Renal pelvis (tissue), 4 donors: ENCODE data around the gene TBC1D1. TPM values are rescaled to one million over a fixed set of nuclear protein-coding genes. Genes with fewer than 3 reads are reported as not detected.

ENCODE experiments used
- DNase-seq: peaks from one replicate; pipeline ENCODE4 v3.0.0-alpha.2; 2013
- polyA plus RNA-seq, 3 donors: library from polyadenylated mRNA; unstranded; fragments of 120-200 nt; gene quantifications; one replicate each; pipeline ENCODE4 v1.2.1, GENCODE V29; 2013; ENCODE audit not compliant: insufficient read length in 3 of 3

The TBC1D1 gene
- polyA plus RNA-seq, 3 donors: 188 to 205 (median 189) TPM

DNA sequence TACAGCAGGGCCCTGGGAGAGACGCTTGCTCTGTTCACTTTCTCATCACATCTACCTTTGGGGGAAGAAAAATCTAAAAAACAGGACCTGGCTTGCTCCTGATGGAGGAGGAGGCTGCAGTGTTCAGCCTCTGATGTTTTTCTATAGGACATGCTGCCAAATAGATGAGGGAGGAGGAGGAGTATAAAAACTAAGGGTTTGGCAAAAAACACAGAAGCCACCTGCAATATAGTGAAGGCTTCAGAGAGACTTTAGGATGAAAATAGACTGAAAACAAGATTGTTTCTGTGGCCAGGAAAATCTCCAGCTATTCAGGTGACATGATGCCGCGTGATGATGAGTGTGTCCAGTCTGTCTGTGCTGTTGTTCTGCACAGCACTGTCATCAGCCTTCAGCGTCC, 229.9 kb downstream of the TBC1D1 start:
- DNase-seq: no peak

DNA sequence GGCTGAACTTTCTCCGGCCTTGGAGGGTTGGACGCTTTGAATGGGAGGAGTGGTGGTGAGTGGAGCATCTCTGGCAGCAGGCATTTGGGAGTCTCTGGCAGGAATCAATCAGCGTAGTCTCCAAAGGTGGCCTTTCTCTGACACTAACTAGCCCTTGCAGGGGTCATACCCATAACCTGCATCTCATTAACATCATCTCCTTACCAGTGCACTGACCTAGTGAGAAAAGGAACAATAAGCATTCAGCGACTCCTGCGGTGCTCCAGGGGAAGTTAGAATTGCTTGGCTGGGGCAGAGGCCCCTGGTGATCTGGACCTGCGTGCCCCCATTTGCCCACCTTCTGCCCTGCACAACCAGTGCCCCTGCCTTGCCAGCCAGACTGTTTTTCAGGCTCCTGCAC, 231.2 kb downstream of the TBC1D1 start:
- DNase-seq: no peak

DNA sequence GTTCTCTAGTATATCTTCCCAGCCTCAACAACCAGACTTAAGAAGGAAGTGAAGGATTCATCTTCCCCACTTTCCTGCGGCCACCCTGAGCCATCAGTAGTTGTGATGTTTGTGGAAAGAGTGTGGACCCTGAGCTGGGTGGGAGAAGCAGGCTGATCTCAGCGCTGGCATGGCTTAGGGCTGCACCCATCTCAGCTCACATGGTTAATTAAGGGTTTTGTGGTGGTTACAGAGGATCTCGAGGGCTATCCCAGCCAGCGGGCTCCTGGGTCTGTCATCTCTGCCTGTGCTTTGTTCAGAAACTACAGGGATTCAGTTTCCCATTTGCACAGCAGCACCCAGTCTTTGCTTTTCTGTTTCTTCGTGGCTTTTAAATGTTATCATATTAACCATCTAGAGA, 232.7 kb downstream of the TBC1D1 start:
- no peak for DNase-seq

DNA sequence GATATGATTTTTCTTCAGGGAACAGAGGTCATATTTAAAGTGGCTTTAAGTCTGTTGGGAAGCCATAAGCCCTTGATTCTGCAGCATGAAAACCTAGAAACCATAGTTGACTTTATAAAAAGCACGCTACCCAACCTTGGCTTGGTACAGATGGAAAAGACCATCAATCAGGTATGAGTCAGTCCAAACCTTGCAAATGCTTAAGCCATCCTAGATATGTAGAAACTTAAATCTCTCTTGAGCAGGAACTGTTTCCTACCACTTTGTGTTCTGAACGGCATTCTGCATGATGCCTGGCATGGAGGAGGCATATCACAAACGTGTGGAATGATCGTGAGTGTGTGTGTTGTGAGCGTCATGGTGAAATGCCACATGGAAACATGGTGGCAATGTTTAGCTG, 234.1 kb downstream of the TBC1D1 start:
- DNase-seq: no peak

DNA sequence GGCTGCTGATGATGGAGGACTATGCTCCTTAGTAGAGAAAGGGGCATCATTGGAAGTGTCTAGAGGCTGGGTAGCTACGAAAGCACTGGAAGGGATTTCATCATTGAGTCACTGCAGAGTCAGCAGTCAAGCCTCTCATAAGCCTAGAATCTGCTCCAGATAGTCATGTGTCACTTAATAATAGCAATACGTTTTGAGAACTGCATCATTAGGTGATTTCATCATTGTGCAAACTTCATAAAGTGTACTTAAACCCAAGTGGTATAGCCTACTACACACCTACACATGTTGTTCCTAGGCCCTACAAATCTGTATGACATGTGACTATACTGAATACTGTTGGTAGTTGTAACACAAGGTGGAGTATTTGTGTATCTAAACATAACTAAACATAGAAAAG, 234.9 kb downstream of the TBC1D1 start:
- no peak for DNase-seq

DNA sequence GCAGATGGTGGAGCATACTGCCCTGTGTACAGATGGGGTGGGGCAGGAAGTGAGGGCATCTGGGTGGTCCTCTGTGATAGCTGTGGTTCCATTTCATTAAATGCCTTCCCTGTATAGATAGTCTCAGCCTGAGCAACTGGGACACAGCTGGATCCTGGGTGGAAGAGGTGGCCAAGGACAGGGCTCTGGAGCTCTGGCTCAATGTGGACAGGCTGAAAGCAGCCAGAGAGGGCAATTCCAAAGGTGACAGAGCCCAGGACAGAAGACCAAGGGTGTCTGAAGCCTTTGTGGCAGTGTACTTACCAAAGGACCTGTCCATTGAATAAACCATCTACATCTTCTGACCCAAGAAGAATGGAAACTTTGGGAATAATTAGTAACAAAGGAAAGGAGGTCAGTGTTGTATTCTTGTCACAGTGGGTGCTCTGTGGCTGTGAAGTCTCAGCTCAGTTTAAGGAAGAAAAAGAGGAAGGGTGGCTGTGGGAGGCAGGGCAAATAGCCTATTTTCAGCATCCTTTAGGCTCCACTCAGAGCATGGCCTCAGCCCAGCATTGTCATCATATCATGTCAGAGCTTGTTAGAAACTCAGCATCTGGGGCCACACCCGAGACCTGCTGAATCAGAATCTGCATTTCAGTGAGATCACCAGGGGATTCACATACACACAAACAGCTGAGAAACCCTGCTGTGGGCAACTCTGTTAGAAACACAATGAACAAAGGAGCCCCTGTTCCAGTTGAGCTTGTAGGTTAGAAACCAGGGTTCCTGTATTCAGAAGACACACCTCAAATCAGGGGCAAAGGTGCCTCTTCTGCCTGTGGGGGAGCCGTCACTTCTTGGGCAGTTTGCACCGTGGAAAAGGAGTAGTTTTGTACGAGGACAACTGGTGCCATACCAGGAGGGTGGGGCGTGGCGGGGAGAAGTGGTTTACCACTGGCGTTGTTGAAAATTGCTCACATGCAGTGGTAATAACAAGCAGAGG, 237.9 kb downstream of the TBC1D1 start:
- DNase-seq: no peak

DNA sequence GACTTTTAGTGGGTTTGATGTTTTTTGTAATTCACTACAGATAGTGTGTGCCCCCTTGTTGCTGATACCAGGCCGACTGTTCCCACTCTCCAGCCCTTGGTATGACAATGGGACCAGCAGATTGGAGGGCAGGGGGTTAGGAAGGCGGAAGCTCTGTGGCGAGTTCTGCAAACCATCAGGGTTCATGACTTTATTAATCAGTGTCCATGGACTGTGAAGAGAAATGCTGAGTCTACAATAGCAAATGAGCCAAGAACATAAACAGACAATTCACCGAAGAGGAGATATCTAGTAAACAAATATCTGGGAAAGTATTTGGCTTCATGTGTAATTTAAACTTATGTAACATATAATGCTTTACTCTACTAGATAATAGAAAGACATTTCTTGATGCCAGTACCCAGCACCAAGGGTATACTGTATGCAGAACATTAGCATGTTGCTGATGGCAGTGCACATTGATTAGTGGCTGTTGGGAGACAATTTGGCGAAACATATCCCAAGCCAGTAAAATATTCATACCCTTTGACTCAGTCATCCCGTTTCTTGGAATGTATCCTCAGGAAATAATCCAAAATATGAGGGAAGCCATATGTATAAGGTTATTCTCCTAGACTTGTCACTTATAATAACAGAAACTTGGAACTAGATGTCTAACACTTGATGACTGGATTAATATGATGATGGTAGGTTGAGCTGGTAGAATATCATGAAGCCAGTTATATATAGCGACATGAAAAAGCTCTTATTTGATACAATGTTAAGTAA, 238.8 kb downstream of the TBC1D1 start:
- DNase-seq: no peak

DNA sequence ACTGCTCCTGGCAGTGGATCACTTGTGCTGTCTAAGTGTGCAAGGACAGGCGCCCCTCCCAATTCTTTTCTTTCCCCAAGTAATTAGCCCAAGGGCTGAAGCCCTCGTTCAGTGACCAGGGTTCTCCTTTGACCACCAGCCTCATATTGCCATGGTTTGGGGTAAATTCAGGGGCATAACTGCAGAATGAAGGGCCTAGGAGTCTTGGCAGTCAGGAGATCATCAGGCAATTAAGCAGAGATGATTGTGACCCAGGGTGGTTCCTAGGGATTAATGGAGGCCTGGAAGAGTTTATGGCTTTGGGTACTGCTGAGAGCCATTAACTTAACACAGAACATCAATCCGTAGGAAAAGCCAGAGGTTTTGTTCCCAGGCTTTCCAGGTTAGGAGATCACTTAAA, 240.0 kb downstream of the TBC1D1 start:
- no peak for DNase-seq

DNA sequence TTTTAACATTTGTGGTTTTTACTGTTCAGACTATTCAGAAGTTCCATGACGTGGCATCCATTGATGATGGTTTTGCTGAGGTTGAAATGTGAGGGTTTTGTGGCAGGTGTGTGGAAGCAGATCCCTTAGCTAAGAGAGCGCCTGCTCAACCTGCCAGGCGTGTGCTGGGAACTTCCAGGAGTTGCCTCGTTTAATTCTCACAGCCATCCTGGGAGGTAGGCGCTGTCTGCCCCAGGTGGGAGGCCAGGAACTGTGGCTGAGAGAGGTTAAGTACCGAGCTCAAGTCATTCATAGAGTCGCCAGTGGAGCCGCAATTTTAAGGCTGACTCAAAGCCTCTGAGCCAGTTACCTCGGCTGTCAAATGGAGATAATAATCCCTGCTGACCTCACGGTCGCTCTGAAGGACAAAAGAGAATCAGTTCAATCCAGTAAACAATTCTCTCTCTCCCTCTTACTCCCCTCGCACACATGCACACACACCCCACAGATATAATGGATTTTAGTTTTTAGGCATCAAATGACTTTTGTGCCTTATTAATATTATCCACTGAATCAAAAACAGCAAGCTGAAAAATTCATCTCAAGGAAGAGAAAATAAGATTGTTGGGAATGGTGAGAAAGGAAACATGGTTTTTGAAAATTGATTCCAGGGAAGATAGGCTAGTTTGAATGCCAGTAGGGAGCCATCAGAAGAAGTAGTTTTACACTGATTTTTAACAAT, 240.6 kb downstream of the TBC1D1 start:
- DNase-seq: no peak

DNA sequence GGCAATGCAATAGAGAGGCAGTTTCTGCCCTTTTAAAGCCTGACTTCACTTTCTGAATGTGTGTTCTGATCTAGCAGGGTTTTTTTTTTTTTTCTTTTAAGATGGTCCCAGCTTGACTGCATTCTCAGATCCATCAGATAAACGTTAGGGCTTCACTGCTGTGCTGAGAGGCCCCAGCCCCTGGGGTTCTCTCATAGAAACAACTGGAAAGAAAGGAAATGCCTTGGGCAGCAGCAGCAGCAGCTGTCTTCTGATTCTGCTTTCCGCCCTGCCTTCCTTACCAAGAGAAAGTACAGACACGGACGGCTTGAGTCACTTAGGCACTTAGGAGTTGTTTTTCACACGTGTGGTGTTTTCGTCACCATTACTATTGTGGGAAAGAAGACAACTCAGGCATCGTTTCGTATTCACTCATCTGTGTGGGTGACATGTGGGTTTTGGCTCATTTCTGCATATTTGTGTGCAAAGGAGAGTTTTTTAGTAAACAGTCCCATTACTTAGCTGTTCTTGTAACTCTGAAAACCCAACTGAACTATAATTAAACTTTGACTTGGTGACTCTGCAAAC, 241.3 kb downstream of the TBC1D1 start:
- DNase-seq: peak; percentile 82

DNA sequence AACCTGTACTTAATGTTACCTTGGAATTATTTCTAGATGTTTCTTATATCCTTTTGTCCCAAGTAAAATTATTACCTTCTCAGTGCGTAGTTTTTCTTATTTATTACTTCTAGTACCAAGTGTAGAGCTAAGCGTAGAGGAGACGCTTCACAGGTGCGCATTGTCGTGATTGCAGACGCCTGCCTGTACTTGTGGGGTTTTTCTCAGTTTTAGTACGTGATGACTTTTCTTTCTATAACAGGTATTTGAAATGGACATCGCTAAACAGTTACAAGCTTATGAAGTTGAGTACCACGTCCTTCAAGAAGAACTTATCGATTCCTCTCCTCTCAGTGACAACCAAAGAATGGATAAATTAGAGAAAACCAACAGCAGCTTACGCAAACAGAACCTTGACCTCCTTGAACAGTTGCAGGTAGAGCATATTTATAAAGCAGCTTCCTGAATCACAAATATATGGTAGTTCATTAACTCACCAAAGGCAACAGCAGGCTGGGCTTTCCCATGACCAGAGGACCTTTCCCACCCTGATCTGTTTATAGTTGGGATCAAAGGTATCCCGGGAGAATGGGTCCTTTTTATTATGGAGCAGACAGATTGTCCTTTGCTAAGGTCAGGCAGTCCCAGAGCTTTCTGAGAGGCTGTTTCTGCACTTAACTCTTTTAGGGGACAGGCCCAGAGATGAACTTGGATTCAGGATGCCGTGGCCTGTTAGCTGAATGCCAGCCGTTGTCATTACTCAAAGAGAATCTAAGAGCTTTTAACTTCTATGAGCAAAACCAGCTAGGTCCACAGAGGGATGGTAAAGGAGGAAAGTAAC, 242.2 kb downstream of the TBC1D1 start:
- no peak for DNase-seq

DNA sequence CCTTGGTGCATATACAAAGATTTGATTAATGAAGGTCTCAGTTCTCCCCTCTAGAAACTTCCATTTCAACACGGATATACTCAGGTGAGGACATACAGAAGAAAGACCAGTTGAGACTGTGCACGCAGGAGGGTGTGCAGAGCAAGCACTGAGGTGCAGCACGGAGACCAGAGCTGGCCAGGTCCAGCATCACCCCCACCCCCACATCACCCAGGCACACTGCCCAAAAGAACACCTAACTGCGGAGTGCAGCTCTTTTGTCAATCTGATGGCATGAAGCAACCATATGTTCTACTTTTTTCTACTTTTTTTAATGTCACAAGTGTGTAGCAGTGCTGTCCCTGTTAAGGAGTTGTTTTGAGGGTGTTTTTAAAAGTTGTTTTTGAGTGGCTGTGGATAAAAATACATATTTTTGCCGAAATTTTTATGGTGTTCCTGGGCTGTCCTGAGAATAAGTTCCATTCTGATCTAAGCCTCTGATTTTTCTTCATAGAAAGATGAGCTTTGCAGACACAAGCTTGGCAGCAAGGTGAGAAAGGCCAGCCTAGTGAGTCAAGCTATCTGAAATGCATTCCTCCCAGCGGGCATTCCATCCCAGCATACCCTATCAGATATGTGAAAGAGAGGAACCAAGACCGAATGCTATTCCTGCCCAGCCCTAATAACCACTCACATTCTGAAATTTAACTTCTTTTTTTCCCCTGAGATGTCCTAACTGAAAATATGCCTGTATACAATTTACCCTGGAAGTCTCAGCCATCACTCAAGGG, 243.0 kb downstream of the TBC1D1 start:
- no peak for DNase-seq

DNA sequence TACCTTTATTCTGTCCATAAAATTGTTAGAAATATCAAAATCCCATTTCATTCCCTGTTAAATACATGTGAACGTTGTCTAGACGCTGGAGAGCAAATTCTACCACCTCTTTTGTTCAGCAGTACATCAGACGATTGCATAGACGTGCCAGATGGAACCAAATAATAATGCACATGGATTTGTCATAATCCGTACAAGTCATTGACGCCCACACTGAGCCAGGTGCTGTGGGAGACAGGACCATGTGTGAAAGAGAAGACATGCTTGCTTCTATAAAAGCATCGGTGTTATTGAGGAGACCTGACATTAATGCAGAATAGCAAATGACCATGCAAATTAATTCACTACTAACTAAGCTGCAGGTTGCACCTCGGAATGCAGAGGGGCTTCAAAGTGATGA, 244.3 kb downstream of the TBC1D1 start:
- DNase-seq: no peak

DNA sequence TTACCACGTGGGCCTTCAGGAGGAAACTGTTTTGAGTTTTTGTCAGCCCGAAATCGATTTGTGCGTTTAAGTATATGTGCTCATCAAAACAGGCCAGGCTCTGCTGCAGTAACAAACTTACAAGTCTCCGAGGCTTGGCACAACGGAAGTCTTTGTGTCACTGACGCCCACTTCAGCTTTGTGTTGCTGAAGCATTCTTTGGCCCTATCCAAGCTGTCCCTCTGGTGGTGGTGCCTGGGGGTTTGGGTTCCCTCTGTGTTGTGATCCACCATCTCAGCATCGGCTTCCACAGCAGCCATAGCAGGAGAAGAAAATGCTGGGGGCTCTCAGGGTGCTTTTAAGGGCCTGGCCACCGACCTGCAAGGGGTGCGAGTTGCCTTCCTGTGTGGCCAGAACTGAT, 245.7 kb downstream of the TBC1D1 start:
- DNase-seq: no peak

DNA sequence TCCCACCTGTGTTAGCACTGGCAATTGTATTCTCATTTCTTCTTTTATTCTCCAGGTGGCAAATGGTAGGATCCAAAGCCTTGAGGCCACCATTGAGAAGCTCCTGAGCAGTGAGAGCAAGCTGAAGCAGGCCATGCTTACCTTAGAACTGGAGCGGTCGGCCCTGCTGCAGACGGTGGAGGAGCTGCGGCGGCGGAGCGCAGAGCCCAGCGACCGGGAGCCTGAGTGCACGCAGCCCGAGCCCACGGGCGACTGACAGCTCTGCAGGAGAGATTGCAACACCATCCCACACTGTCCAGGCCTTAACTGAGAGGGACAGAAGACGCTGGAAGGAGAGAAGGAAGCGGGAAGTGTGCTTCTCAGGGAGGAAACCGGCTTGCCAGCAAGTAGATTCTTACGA, 246.2 kb downstream of the TBC1D1 start:
- no peak for DNase-seq

DNA sequence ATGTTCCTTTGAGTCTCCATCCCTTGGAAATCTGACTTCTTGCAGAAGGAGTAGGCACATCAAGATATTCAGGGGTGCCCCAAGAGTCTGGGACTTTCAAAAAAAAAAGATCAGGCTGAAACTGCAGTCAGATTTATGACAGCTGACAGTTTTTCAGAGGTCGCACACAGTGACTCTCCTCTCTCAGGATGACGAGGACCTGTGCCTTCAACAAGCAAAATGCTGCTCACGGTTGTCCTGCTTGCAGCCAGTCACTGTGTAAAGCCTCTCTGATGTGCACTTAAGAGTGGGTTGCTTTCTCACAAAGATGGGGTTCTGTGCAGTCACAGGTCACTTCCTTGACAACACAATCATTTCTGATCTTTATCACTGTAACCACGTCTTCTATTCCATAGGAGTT, 247.5 kb downstream of the TBC1D1 start:
- DNase-seq: no peak

DNA sequence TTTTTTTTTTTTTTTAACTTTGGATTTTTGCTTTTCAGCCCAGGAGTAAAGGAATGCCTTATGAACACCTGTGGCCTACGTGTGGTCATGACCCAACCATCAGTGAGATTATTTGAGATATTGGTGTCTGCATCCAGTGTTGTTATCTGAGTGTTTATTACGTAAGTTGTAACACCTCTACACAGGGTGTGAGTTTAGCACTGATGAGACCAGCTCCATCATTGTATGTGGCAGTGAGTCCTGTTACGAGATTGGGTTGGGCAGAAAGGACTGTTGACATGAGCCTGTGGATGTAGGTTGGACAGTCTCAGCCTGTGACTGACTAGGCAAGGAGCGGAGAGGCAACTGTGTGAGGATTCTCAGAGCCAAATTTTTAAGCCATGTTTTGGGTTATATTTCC, 248.3 kb downstream of the TBC1D1 start:
- no peak for DNase-seq

DNA sequence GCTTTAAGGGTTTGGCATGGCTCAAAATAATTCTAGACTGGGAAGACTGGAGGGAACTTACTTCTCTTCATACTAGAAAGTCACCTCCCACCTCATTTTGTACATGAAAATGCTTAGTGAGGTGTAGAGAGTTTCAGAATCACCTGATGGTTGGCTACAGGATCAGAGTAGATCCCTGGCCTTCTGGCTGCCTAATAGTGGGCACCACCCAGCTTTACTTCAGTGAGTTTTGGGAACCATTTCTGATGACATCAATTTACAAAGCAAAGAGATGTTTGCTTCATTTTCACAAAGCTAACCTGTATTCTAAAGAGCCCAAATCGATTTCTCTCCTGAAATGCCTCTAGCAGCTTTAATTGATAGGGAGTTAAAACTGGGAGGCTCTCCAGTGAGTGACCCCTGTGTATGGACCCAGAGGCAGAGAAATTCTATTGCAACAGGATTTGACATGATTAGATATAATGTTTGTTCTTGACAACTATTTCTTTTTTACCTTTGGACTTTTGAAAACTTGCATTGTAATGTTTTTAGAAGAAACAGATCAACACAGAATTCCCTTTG, 249.8 kb downstream of the TBC1D1 start:
- DNase-seq: no peak

DNA sequence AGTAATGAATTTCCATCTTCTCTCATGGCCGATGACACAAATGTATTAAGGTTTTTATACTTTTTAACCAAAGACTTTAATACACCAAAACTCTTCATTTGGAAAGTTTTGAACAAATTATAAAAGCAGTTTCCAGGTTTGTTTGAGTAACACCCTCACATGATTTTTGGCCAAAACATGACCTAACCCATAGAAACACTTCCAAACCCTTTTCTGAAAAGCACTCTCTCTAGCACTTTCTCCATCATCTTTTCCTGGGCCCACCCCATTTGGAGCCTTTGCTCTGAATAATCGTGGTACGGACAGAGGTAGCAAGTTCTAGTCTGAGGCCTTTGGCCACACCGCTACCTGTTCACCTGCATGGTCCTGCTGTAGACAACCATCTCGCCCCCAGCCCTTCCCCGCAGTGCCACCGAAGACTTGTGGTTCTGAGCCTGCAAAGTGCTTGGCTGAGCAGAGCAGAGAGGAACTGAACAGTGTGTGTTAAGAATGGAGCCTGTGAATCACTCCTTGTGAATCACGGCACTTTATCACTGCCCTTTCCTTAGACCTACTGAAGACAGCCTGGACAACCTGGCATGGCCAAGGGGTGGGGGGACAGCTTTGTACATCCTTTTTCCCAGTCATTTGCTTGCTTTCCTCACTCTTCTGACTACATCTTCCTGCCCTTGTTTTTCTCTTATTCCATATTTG, 251.1 kb downstream of the TBC1D1 start:
- no peak for DNase-seq
